Mucosa of descending colon (tissue), 3 donors: ENCODE results near the gene PRKX. TPM values are rescaled to one million over a fixed set of nuclear protein-coding genes. Genes with fewer than 3 reads are reported as not detected.
"Not testable (repeated sequence)": the region's sequence is repeated elsewhere in the genome, so short reads cannot be mapped to it uniquely, and the experiment has no call there.

Experiments used
- ATAC-seq: fragments of 200-7000 bp; cut with Tn5 transposase; one replicate; pipeline ENCODE4 v1.9.1; 2020; ENCODE audit warnings: mild to moderate bottlenecking, moderate library complexity
- DNase-seq, 3 donors: peaks; one replicate each; pipeline ENCODE4 v3.0.0-alpha.2; 2020
- H3K36me3 ChIP-seq: fragments of 200-600 bp; one replicate; pipeline ENCODE4 v1.8.0; 2021; ENCODE audit warnings: low read depth, mild to moderate bottlenecking
- H3K4me1 ChIP-seq: fragments of 200-600 bp; one replicate; pipeline ENCODE4 v1.8.0; 2021; ENCODE audit warnings: low read depth, mild to moderate bottlenecking
- H3K4me3 ChIP-seq: fragments of 200-600 bp; one replicate; pipeline ENCODE4 v1.8.0; 2021; ENCODE audit warnings: mild to moderate bottlenecking
- H3K9me3 ChIP-seq: fragments of 200-600 bp; one replicate; pipeline ENCODE4 v1.8.0; 2021; ENCODE audit warnings: mild to moderate bottlenecking
- intact Hi-C, 2 donors: fragments of 100-400 bp; cut with DNase I in 1 of 2; cut with micrococcal nuclease in 1 of 2; formaldehyde crosslinking; loops; one replicate each; pipeline versions ENCODE4 v1.11.0 to v1.11.1; 2022; cut with DNase I, micrococcal nuclease
- total RNA-seq, 3 donors: library from RNA; stranded (reverse); fragmentation: NEBNext Ultra II Directional in 2 of 3; extraction: Animal tissue kit (Norgen Biotek cat#: 25700) in 2 of 3; gene quantifications; one replicate each; pipeline versions ENCODE4 v1.2.1 to v1.2.4, GENCODE V29; 2021 to 2023
- TF ChIP-seq, protein P1 (sequence below): fragments of 200-600 bp; IDR thresholded peaks from one replicate; pipeline ENCODE4 v1.8.0; 2022; ENCODE audit warnings: antibody characterized with exemption, mild to moderate bottlenecking
- donor health status: DM: no; HTN: no; CAD: no; lungs with moderate emphysema.
- donor health status: DM: no; HTN: no; CAD: no.
- donor health status: DM: no; HTN: yes; CAD: no.

The PRKX gene
- total RNA-seq, 3 donors from 2014 or later: 10.5 to 22.4 (median 21.5) TPM

DNA sequence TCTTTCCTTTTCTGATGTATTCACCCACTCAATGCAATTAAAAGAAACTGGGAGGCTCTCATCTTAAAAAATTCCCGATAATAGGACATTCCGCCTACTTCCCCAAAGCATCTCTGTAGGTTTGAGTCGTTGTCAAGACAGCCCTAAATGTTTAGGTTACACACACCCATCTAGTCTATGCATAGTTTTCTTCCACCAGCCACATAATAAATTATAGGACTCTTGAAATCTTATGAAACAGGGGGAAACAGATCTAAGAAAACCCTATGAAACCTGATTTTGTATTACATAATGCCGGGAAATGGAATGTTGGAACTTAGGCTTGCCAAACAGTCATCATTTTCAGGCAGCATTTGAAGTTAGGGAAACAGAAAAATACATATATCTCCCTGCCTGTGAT lies 150.0 kb downstream of the PRKX start:
- no peaks in the 10 kb centered on the region for H3K4me1 ChIP-seq
- ATAC-seq: no peak
- no peak for DNase-seq
- H3K9me3 ChIP-seq: no peaks in the 10 kb centered on the region
- no peak overlapping the region for H3K4me3 ChIP-seq
- H3K36me3 ChIP-seq: no peaks in the 10 kb centered on the region
- intact Hi-C loops: no loop called here
- TF ChIP-seq, protein P1, sequence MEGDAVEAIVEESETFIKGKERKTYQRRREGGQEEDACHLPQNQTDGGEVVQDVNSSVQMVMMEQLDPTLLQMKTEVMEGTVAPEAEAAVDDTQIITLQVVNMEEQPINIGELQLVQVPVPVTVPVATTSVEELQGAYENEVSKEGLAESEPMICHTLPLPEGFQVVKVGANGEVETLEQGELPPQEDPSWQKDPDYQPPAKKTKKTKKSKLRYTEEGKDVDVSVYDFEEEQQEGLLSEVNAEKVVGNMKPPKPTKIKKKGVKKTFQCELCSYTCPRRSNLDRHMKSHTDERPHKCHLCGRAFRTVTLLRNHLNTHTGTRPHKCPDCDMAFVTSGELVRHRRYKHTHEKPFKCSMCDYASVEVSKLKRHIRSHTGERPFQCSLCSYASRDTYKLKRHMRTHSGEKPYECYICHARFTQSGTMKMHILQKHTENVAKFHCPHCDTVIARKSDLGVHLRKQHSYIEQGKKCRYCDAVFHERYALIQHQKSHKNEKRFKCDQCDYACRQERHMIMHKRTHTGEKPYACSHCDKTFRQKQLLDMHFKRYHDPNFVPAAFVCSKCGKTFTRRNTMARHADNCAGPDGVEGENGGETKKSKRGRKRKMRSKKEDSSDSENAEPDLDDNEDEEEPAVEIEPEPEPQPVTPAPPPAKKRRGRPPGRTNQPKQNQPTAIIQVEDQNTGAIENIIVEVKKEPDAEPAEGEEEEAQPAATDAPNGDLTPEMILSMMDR: no peak

DNA sequence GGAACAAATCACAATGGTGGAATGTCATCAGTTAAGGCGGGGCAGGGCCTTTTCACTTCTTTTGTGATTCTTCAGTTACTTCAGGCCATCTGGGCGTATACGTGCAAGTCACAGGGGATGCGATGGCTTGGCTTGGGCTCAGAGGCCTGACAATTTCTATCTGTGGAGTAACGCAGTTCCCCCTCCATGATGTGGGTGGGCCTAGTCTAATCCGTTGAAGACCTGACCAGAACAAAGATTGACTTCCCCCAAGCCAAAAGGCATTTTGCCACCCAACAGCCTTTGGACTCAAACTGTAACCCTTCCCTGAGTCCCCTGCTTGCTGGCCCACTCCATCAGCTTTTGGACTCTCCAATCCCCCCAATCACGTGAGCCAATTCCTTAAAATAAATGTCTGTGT lies 153.4 kb downstream of the PRKX start:
- H3K4me1 ChIP-seq, H3K4me3 ChIP-seq, intact Hi-C loops, ATAC-seq, DNase-seq, H3K36me3 ChIP-seq, H3K9me3 ChIP-seq: not testable (repeated sequence)
